Skeletal muscle satellite cell (primary cell): Measurements from ENCODE around the gene LRRC38.

Experiments used
- H3K27me3 ChIP-seq: 2 replicates; pipeline ENCODE4 v1.7.0; 2013; ENCODE audit warnings: low read length; ENCODE audit not compliant: control insufficient read depth, insufficient read depth
- H3K36me3 ChIP-seq: 2 replicates; pipeline ENCODE4 v1.7.0; 2013; ENCODE audit warnings: mild to moderate bottlenecking, control low read depth, low read length; ENCODE audit not compliant: insufficient read depth
- H3K4me1 ChIP-seq: 2 replicates; pipeline ENCODE4 v1.7.0; 2013; ENCODE audit warnings: low read length; ENCODE audit not compliant: control insufficient read depth, insufficient read depth
- H3K4me2 ChIP-seq: 2 replicates; pipeline ENCODE4 v1.7.0; 2013; ENCODE audit warnings: mild to moderate bottlenecking, low read length
- H3K4me3 ChIP-seq: 2 replicates; pipeline ENCODE4 v1.7.0; 2013; ENCODE audit warnings: low read length
- H3K9ac ChIP-seq: 2 replicates; pipeline ENCODE4 v1.7.0; 2013; ENCODE audit warnings: mild to moderate bottlenecking, low read depth, low read length, moderate library complexity
- H3K9me3 ChIP-seq: replicated peaks from 2 replicates; pipeline ENCODE4 v1.7.0; 2013; ENCODE audit warnings: mild to moderate bottlenecking, control low read depth, low read length

The LRRC38 gene

DNA sequence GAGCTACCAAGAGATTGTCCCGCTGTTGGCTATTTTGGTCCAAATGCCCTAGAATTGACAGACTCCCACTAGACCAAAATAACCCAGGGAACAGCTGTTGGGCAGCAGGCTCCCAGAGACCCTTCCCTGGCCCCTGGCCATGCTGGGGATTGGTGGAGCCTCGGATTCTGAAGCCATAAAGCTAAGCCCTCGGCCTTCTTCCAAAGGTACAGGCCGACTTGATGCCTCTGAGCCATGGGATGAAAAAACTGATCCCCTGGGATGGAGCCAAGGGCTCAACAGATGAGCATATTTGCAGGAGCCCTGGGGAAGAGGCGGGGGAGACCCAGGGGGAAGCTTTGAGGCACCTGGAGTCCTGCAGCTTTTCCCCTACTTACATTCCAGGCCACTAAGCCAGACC, 1.0 kb upstream of the LRRC38 start:
- H3K9me3 ChIP-seq = peaks cover 9% of the 10 kb centered on the region
- H3K36me3 ChIP-seq = no peaks in the 10 kb centered on the region
- peaks cover 2% of the 10 kb centered on the region for H3K27me3 ChIP-seq
- H3K9ac ChIP-seq = no peak overlapping the region
- no peak overlapping the region for H3K4me2 ChIP-seq
- H3K4me1 ChIP-seq = no peaks in the 10 kb centered on the region
- no peak overlapping the region for H3K4me3 ChIP-seq

DNA sequence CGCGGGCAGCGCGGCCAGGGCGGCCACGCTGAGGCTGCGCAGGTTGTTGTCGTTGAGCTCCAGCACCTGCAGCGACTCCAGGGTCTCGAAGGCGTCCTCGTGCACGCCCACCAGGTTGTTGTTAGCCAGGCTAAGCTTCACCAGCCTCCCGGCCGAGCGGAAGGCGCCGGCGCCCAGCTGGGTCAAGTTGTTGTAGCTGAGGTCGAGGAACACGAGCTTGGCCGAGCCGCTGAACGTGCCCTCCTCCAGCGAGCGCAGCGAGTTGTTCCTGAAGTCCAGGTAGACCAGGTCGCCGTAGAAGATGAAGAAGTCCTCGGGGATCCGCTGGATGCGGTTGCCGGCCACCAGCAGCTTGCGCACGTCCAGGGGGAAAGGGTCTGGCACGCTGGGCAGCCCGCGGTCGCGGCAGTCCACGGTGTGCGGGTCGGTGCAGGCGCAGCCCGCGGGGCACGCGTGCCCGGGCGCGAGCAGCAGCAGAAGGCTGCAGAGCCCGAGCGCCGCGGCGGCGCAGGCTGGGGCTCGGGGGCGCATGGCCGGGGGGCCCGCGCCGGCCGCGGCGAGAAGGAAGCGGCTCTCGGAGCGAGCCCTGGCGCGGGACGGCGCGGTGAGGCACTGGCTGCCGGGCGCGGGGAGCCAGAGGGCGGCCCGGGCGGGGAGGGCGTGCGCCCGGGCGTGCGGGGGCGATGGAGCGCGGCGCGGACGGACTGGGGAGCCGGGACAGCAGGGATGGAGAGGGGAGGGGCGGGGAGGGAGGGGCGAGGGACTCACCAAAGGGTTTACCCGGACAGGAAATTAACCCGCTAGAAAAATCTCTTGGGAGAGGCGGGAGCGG, 524 bp downstream of the LRRC38 start:
- Histone ChIP-seq H3K9ac (no peak overlapping the region), H3K36me3 (no peaks in the 10 kb centered on the region), H3K9me3 (peaks cover 4% of the 10 kb centered on the region)

GRCh38 chr1:13512472-13512871, 1.3 kb downstream of the LRRC38 start:
- H3K4me2 ChIP-seq = no peak overlapping the region
- no peaks in the 10 kb centered on the region for H3K36me3 ChIP-seq
- no peaks in the 10 kb centered on the region for H3K9me3 ChIP-seq
- no peak overlapping the region for H3K9ac ChIP-seq
- H3K4me1 ChIP-seq = no peaks in the 10 kb centered on the region
- no peak overlapping the region for H3K4me3 ChIP-seq
- peaks cover 2% of the 10 kb centered on the region for H3K27me3 ChIP-seq

More for the DNA sequence above, 524 bp downstream of the LRRC38 start:
- H3K4me2 ChIP-seq = no peak overlapping the region
- no peak overlapping the region for H3K4me3 ChIP-seq
- H3K4me1 ChIP-seq = no peaks in the 10 kb centered on the region
- H3K27me3 ChIP-seq = peaks cover 2% of the 10 kb centered on the region

DNA sequence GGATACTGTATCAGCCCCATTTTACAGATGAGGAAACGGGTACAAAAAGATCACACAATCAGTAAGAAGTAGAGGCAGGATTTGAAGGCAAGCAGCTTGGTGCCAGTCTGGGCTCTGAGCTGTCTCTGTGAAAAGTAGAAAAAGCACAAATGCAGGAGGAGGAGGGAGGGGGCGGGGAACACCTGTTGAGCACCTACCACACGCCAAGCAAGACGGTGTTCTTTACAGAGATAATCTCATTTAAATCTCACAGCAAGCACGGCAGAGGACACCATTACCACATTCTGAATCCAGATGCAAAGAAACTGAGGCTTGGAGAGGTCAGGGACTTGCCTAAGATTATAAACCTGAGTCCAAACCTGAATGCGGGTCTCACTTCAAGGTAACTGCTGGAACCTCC, 3.3 kb downstream of the LRRC38 start:
- H3K9ac ChIP-seq = no peak overlapping the region
- no peaks in the 10 kb centered on the region for H3K36me3 ChIP-seq
- H3K4me2 ChIP-seq = no peak overlapping the region
- no peaks in the 10 kb centered on the region for H3K4me1 ChIP-seq
- no peak overlapping the region for H3K4me3 ChIP-seq
- H3K27me3 ChIP-seq = peaks cover 2% of the 10 kb centered on the region
- no peaks in the 10 kb centered on the region for H3K9me3 ChIP-seq

DNA sequence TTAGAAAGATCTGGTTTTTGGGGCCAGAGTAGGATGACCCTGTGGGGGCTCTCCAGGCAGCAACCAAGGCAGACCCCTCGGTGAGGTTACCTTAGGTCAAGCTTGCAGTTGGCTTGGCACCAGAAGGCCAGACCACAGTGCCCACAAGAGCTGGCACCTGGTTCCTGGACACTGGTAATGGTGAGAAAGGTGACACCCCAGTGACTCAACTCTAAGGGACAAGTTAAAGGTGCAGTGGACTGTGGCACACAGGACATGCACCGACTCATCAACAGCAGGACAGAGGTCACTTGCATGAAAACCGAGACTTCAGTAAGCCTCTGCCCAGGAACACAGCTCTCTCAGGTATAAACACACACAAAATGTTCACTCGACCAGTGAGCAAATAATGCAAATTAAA, 6.7 kb downstream of the LRRC38 start:
- peaks cover 8% of the 10 kb centered on the region for H3K9me3 ChIP-seq
- no peak overlapping the region for H3K9ac ChIP-seq
- H3K36me3 ChIP-seq = no peaks in the 10 kb centered on the region
- H3K4me1 ChIP-seq = no peaks in the 10 kb centered on the region
- H3K27me3 ChIP-seq = no peaks in the 10 kb centered on the region
- no peak overlapping the region for H3K4me3 ChIP-seq
- H3K4me2 ChIP-seq = no peak overlapping the region

GRCh38 chr1:13505020-13505419, 8.8 kb downstream of the LRRC38 start:
- H3K9me3 ChIP-seq = peaks cover 8% of the 10 kb centered on the region
- H3K9ac ChIP-seq = no peak overlapping the region
- H3K36me3 ChIP-seq = no peaks in the 10 kb centered on the region
- no peaks in the 10 kb centered on the region for H3K4me1 ChIP-seq
- H3K4me2 ChIP-seq = no peak overlapping the region
- H3K27me3 ChIP-seq = no peaks in the 10 kb centered on the region
- H3K4me3 ChIP-seq = no peak overlapping the region

- no peaks in the 10 kb centered on the region for H3K36me3 ChIP-seq
- H3K27me3 ChIP-seq = no peaks in the 10 kb centered on the region
- no peak overlapping the region for H3K9ac ChIP-seq
- H3K4me2 ChIP-seq = no peak overlapping the region
- H3K9me3 ChIP-seq = peaks cover 15% of the 10 kb centered on the region
- H3K4me3 ChIP-seq = no peak overlapping the region
- H3K4me1 ChIP-seq = no peaks in the 10 kb centered on the region
Observed at GRCh38 chr1:13500806-13501205, 13.0 kb downstream of the LRRC38 start.

- Histone ChIP-seq H3K4me1 (no peaks in the 10 kb centered on the region), H3K4me2 (no peak overlapping the region), H3K9ac (no peak overlapping the region), H3K27me3 (no peaks in the 10 kb centered on the region), H3K9me3 (peaks cover 12% of the 10 kb centered on the region), H3K36me3 (no peaks in the 10 kb centered on the region), H3K4me3 (no peak overlapping the region)
Observed at GRCh38 chr1:13499422-13499821, 14.4 kb downstream of the LRRC38 start.

GRCh38 chr1:13498553-13498952, 15.2 kb downstream of the LRRC38 start:
- Histone ChIP-seq H3K9ac (no peak overlapping the region), H3K4me2 (no peak overlapping the region), H3K9me3 (peaks cover 12% of the 10 kb centered on the region), H3K4me1 (no peaks in the 10 kb centered on the region), H3K36me3 (no peaks in the 10 kb centered on the region), H3K27me3 (no peaks in the 10 kb centered on the region), H3K4me3 (no peak overlapping the region)

DNA sequence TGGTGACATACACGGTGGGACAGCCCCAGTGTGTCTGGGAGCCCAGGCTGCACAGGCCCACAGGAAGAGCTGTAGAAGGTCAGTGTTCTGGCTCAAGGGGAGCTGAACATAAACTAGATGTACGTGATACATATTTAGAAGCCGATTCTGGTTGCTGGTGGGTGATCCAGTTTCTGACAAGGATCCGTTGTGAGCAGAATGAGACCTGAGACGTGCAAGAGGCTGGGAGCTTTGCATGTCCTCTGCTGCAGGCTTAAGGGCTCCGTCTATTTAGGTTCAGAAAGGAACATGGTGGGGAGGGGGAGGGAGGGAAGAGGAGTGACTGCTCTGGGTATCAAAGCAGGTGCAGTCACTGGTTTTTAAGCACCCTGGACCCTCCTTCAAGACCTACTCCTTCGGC, 18.6 kb downstream of the LRRC38 start:
- Histone ChIP-seq H3K36me3 (no peaks in the 10 kb centered on the region), H3K9ac (no peak overlapping the region), H3K27me3 (no peaks in the 10 kb centered on the region), H3K9me3 (peaks cover 7% of the 10 kb centered on the region), H3K4me3 (no peak overlapping the region), H3K4me2 (no peak overlapping the region), H3K4me1 (no peaks in the 10 kb centered on the region)

GRCh38 chr1:13494712-13495111, 19.1 kb downstream of the LRRC38 start:
- no peak overlapping the region for H3K9ac ChIP-seq
- H3K36me3 ChIP-seq = no peaks in the 10 kb centered on the region
- no peaks in the 10 kb centered on the region for H3K27me3 ChIP-seq
- H3K4me1 ChIP-seq = no peaks in the 10 kb centered on the region
- H3K4me3 ChIP-seq = no peak overlapping the region
- H3K4me2 ChIP-seq = no peak overlapping the region
- H3K9me3 ChIP-seq = peaks cover 7% of the 10 kb centered on the region

DNA sequence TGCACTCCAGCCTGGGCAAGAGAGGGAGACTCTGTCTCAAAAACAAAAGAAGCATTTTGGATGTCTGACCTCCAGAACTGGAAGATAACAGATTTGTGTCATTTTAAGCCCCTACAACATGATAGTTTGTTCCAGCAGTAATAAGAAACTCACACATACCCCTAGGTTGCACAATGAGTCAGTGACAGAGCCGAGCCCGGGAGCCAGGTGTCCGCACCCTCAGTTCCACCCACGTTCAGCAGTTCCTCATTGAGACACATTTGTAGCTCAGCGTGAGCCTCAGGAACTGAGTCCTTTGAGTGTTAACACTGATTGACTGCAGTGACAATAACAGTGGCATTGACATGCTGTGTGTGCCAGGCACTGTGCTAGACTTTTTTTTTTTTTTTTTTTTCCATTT, 19.8 kb downstream of the LRRC38 start:
- Histone ChIP-seq H3K9me3 (peaks cover 4% of the 10 kb centered on the region), H3K9ac (no peak overlapping the region)

More for the DNA sequence above, 19.8 kb downstream of the LRRC38 start:
- Histone ChIP-seq H3K4me3 (no peak overlapping the region), H3K27me3 (no peaks in the 10 kb centered on the region), H3K4me1 (no peaks in the 10 kb centered on the region), H3K36me3 (no peaks in the 10 kb centered on the region), H3K4me2 (no peak overlapping the region)
